Parathyroid adenoma (tissue), 2 donors: ENCODE measurements around the gene FLT3LG.

Source experiments
- H2AFZ ChIP-seq: fragments of 300-600 bp; sonication (generic); one replicate; pipeline ENCODE4 v1.7.0; 2017; ENCODE audit warnings: antibody characterized with exemption, mild to moderate bottlenecking
- H3K27ac ChIP-seq: fragments of 300-600 bp; sonication (generic); one replicate; pipeline ENCODE4 v1.7.0; 2017
- H3K27me3 ChIP-seq: fragments of 300-600 bp; sonication (generic); one replicate; pipeline ENCODE4 v1.7.0; 2017; ENCODE audit warnings: low read length; ENCODE audit not compliant: control insufficient read depth, insufficient read depth
- H3K36me3 ChIP-seq: fragments of 300-600 bp; sonication (generic); one replicate; pipeline ENCODE4 v1.7.0; 2017; ENCODE audit warnings: low read length; ENCODE audit not compliant: control insufficient read depth, insufficient read depth
- H3K4me1 ChIP-seq: fragments of 300-600 bp; sonication (generic); one replicate; pipeline ENCODE4 v1.7.0; 2017; ENCODE audit warnings: control low read depth
- H3K4me2 ChIP-seq: fragments of 300-600 bp; sonication (generic); one replicate; pipeline ENCODE4 v1.7.0; 2017; ENCODE audit warnings: low read length
- H3K4me3 ChIP-seq: fragments of 300-600 bp; sonication (generic); one replicate; pipeline ENCODE4 v1.7.0; 2017; ENCODE audit warnings: low read depth, low read length
- H3K79me2 ChIP-seq: fragments of 300-600 bp; sonication (generic); one replicate; pipeline ENCODE4 v1.7.0; 2017; ENCODE audit warnings: control low read depth
- H3K9ac ChIP-seq: fragments of 300-600 bp; sonication (generic); one replicate; pipeline ENCODE4 v1.7.0; 2017; ENCODE audit warnings: mild to moderate bottlenecking
- H3K9me3 ChIP-seq: fragments of 300-600 bp; sonication (generic); one replicate; pipeline ENCODE4 v1.7.0; 2017; ENCODE audit warnings: low read length; ENCODE audit not compliant: control insufficient read depth
- TF ChIP-seq, protein P1 (sequence below): fragments of 300-600 bp; sonication (generic); IDR thresholded peaks from one replicate; pipeline ENCODE4 v1.7.0; 2017; ENCODE audit warnings: antibody characterized with exemption, mild to moderate bottlenecking
- donor health status: primary hyperparathyroidism.

The FLT3LG gene

DNA sequence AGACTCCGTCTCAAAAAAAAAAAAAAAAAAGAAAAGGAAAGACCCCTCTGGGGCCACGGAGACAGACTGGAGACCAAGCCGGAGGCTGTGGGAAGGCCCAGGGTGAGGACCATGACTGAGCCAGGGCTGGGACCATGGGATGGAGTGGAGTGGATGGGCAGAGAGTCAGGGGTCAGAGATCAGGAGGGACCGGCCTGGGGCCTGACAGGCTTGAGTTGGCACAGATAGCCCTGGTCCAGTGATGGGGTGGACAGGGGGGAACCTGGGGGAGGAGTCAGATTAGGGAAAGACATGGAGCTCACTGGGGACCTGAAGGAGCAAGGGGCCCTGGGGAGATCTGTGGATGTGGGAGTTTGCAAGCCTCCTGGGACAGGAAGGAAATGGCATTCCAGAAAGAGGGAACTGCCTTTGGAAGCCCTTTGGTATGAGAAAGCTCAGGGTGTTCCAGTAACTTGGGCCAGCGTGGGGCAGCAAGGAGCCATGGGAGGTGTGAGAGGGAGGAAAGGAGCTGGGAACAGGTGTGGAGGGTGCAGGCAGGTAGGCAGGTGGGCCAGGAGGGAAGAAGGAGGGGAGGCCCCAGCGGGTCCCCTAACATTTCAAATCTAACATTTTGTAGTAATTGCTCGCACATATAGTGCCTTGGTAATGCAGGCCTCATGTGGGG lies 7.1 kb downstream of the FLT3LG start:
- Histone ChIP-seq H3K79me2 (no peaks in the 10 kb centered on the region), H3K36me3 (no peaks in the 10 kb centered on the region), H3K4me2 (no peak overlapping the region), H3K27ac (no peak overlapping the region), H3K4me3 (no peak overlapping the region), H2AFZ (no peak overlapping the region), H3K9ac (no peak overlapping the region), H3K9me3 (no peaks in the 10 kb centered on the region), H3K27me3 (no peaks in the 10 kb centered on the region), H3K4me1 (no peaks in the 10 kb centered on the region)
- TF ChIP-seq, protein P1, sequence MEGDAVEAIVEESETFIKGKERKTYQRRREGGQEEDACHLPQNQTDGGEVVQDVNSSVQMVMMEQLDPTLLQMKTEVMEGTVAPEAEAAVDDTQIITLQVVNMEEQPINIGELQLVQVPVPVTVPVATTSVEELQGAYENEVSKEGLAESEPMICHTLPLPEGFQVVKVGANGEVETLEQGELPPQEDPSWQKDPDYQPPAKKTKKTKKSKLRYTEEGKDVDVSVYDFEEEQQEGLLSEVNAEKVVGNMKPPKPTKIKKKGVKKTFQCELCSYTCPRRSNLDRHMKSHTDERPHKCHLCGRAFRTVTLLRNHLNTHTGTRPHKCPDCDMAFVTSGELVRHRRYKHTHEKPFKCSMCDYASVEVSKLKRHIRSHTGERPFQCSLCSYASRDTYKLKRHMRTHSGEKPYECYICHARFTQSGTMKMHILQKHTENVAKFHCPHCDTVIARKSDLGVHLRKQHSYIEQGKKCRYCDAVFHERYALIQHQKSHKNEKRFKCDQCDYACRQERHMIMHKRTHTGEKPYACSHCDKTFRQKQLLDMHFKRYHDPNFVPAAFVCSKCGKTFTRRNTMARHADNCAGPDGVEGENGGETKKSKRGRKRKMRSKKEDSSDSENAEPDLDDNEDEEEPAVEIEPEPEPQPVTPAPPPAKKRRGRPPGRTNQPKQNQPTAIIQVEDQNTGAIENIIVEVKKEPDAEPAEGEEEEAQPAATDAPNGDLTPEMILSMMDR, result no peak

DNA sequence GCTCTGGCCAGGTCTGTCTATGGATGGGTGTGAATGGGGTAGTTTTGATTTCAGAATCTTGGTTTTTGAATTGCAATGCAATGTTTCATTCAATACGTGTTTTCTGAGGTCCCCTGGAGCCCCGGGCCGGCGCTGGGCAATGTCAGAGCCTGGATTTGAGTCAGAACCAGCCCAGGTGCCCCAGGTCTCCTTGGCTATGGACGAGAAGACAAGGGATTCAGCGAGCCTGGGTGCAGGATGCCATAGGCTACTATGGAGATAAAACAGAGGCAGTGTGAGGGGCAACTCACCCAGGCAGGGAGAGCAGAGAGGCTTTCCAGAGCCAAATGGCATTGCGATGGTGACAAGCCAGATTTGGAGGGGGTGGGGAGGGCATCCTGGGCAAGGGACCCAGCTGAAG lies 12.2 kb downstream of the FLT3LG start:
- Histone ChIP-seq H3K4me2 (no peak overlapping the region), H3K27ac (no peak overlapping the region), H3K36me3 (no peaks in the 10 kb centered on the region), H3K4me3 (no peak overlapping the region), H2AFZ (peak overlapping the region; percentile 91), H3K79me2 (peaks cover 31% of the 10 kb centered on the region), H3K27me3 (no peaks in the 10 kb centered on the region), H3K9me3 (no peaks in the 10 kb centered on the region), H3K9ac (no peak overlapping the region), H3K4me1 (peaks cover 10% of the 10 kb centered on the region)
- TF ChIP-seq, protein P1, result no peak

DNA sequence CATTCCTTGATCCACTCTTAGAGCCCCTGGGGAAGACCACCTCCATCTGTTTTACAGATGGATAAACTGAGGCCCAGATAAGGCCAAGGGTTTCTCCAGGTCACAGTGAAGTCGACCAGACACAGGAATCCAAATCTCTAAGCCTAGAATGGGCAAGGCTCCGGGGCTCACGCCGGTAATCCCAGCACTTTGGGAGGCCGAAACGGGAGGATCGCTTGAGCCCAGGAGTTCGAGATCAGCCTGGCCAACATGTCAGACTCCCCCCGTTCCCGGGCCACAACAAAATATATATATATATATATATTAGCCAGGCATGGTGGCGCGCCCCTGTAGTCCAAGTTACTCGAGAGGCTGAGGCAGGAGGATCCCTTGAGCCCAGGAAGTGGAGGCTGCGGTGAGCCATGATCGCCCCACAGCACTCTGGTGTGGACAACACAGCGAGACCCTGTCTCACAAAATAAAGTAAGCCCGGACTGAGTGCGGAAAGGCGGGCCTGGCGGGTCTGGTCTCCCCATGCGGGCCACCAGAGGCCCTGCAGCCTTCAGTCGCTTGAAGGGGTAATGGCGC lies 12.8 kb downstream of the FLT3LG start:
- no peak overlapping the region for H3K4me2 ChIP-seq
- no peak overlapping the region for H3K4me3 ChIP-seq
- H3K27me3 ChIP-seq, result no peaks in the 10 kb centered on the region
- H2AFZ ChIP-seq, result peak overlapping the region; percentile 91
- peak overlapping the region; percentile 17 for H3K27ac ChIP-seq
- peaks cover 31% of the 10 kb centered on the region for H3K79me2 ChIP-seq
- TF ChIP-seq, protein P1, result peak; percentile 3
- H3K9ac ChIP-seq, result no peak overlapping the region
- peaks cover 10% of the 10 kb centered on the region for H3K4me1 ChIP-seq
- no peaks in the 10 kb centered on the region for H3K9me3 ChIP-seq
- H3K36me3 ChIP-seq, result no peaks in the 10 kb centered on the region

DNA sequence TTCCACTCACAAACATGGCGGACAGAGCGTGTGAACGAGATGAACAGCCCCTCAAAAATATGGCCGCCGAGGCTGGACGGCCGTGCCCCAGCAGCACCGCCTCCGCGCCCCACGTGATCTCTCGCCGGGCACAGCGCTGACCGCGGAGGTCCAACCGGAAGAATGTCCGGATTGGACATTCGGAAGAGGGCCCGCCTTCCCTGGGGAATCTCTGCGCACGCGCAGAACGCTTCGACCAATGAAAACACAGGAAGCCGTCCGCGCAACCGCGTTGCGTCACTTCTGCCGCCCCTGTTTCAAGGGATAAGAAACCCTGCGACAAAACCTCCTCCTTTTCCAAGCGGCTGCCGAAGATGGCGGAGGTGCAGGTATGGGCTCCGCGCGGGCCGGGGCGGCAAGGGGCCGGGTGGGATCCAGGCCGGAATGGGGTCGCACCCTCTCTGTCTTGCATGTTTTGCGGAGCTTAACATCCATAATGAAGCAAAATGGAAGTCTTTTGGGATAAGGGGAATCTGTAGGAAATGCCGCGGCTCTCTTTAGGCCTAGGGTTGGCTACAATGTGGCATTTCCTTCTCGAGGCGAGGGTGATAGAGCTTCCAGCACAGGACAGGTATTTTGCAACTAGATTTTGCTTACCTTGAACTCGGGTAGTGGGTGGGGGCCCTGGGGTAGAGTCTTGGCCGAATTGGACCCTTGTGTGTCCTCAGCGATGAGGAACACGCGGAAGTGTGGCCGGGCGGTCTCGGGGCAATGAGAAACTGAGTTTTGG lies 13.4 kb downstream of the FLT3LG start, which contains the start of gene RPL13A:
TSS of gene RPL13A (plus strand) at position 332 of the 769 bp plus-strand sequence. CDS start at position 354, 22 bp downstream.
- Histone ChIP-seq H3K79me2 (peaks cover 31% of the 10 kb centered on the region), H3K4me3 (peak within 1 kb of the TSS; percentile 100), H3K9me3 (no peaks in the 10 kb centered on the region), H3K27me3 (no peaks in the 10 kb centered on the region), H3K4me2 (peak within 1 kb of the TSS; percentile 89), H3K27ac (peak within 1 kb of the TSS; percentile 90), H3K36me3 (no peaks in the 10 kb centered on the region), H3K9ac (peak within 1 kb of the TSS; percentile 57), H2AFZ (peak within 1 kb of the TSS; percentile 91), H3K4me1 (peaks cover 10% of the 10 kb centered on the region)
- TF ChIP-seq, protein P1, result peak; percentile 4
